NB4 (cell line): ENCODE results near the gene SYT6.

Source experiments
- MYC ChIP-seq: IDR thresholded peaks from 2 replicates; pipeline ENCODE4 v1.6.1; 2011; ENCODE audit warnings: low read depth, low read length
- POLR2A ChIP-seq: IDR thresholded peaks from 2 replicates; pipeline ENCODE4 v1.6.1; 2011; ENCODE audit warnings: mild to moderate bottlenecking; ENCODE audit not compliant: insufficient read length; ENCODE audit errors: extremely low read depth
- TF ChIP-seq, protein P1 (sequence below): IDR thresholded peaks from one replicate; pipeline ENCODE4 v1.5.1; 2012; ENCODE audit warnings: low read depth, low read length

- TF ChIP-seq, protein P1, sequence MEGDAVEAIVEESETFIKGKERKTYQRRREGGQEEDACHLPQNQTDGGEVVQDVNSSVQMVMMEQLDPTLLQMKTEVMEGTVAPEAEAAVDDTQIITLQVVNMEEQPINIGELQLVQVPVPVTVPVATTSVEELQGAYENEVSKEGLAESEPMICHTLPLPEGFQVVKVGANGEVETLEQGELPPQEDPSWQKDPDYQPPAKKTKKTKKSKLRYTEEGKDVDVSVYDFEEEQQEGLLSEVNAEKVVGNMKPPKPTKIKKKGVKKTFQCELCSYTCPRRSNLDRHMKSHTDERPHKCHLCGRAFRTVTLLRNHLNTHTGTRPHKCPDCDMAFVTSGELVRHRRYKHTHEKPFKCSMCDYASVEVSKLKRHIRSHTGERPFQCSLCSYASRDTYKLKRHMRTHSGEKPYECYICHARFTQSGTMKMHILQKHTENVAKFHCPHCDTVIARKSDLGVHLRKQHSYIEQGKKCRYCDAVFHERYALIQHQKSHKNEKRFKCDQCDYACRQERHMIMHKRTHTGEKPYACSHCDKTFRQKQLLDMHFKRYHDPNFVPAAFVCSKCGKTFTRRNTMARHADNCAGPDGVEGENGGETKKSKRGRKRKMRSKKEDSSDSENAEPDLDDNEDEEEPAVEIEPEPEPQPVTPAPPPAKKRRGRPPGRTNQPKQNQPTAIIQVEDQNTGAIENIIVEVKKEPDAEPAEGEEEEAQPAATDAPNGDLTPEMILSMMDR = no peak
- TF ChIP-seq POLR2A = no peak
- no peak for TF ChIP-seq MYC
Observed at GRCh38 chr1:114111731-114112641, 41.7 kb downstream of the SYT6 start.
